ENCODE data around the gene MPHOSPH9.
A peak's percentile ranks its signal among the peaks of the same experiment; 100 is the strongest.

The MPHOSPH9 gene

GRCh38 chr12:123107926-123108681 lies 124.8 kb downstream of the MPHOSPH9 start:
- ATAC-seq: no peak
- Mint-ChIP-seq H3K4me3 (no peak overlapping the region), H3K36me3 (ENCODE audit: low read depth) (peaks cover 11% of the 10 kb centered on the region), H3K27ac (peak overlapping the region; percentile 94), H3K9me3 (no peaks in the 10 kb centered on the region), H3K27me3 (no peaks in the 10 kb centered on the region), H3K4me1 (peaks cover 75% of the 10 kb centered on the region)
- no peak for DNase-seq

DNA sequence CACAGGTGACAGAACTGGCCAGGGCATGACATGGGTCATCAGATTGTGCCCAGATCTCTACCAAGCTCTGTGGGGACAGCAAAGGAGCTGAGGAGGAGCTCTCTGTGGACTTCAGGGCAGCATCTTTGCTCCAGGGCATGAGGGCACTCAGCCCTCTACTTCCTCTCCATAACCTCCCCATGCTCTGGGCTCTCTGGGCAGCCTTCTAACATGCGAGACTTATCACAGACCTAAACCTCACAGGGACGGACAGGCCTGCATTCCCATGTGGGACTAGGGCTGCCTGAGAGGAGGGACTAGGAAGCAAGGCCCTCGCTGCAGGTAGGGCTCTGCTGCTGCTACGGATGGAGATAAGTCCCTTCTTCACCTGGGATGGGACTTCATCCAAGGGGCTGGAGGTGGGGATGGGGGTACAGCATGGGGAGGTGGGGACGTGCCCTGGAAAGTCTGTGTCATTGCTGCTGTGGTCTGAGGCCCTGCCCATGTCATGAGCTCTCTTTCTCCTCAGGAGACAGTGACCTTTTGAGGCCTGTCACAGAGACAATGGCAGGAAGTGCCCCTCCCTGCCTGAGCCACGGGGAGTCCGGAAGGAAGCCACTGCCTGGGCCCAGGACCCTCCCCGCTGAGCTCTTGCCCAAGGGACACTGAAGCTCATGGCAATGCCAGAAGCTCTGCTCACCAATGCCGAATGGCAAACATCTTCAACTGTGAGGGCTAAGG lies 126.1 kb downstream of the MPHOSPH9 start:
- DNase-seq (peak; percentile 75), ATAC-seq (peak; percentile 95)
- Mint-ChIP-seq H3K4me3 (peak overlapping the region; percentile 70), H3K4me1 (peaks cover 71% of the 10 kb centered on the region), H3K36me3 (ENCODE audit: low read depth) (peaks cover 11% of the 10 kb centered on the region), H3K9me3 (no peaks in the 10 kb centered on the region), H3K27me3 (no peaks in the 10 kb centered on the region), H3K27ac (peak overlapping the region; percentile 94)

- Mint-ChIP-seq H3K9me3 (no peaks in the 10 kb centered on the region), H3K27ac (peak overlapping the region; percentile 94), H3K27me3 (no peaks in the 10 kb centered on the region), H3K4me1 (peaks cover 60% of the 10 kb centered on the region), H3K4me3 (no peak overlapping the region), H3K36me3 (ENCODE audit: low read depth) (peaks cover 11% of the 10 kb centered on the region)
- ATAC-seq: no peak
- no peak for DNase-seq
Observed at GRCh38 chr12:123105211-123105826, 127.6 kb downstream of the MPHOSPH9 start.

DNA sequence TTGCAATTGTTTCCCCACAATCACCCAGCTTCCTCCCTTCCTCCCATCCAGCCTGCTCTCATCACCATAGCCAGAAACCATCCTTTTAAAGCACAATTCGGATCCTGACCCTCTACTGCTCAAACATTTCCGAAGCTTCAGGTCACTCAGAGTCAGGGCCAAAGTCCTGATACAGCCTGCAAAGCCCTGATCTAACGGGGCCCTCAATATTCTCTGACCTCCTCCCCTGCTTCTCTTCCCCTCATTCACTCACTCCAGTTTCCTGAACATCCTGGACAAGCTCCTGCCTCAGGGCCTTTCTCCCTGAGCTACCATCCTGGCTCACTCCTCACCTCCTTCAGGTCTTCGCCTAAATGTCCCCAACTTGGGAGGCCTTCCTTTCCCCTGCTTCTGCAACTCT lies 128.1 kb downstream of the MPHOSPH9 start:
- ATAC-seq: no peak
- H3K4me1 Mint-ChIP-seq: peaks cover 60% of the 10 kb centered on the region
- no peaks in the 10 kb centered on the region for H3K27me3 Mint-ChIP-seq
- no peak overlapping the region for H3K27ac Mint-ChIP-seq
- peaks cover 11% of the 10 kb centered on the region for H3K36me3 Mint-ChIP-seq (ENCODE audit: low read depth)
- DNase-seq: no peak
- no peak overlapping the region for H3K4me3 Mint-ChIP-seq
- no peaks in the 10 kb centered on the region for H3K9me3 Mint-ChIP-seq

Measured in activated naive CD8-positive, alpha-beta T cell treated with anti-CD3 and anti-CD28 coated beads, Interleukin-2, amount 50 U/mL, for 24 hours (primary cell).